ENCODE measurements around the gene EXOSC10. TPM values are rescaled to one million over a fixed set of nuclear protein-coding genes. Genes with fewer than 3 reads are reported as not detected.
"Not testable (repeated sequence)": the region's sequence is repeated elsewhere in the genome, so short reads cannot be mapped to it uniquely, and the experiment has no call there.

The EXOSC10 gene
- polyA plus RNA-seq, 2 of the 4 experiments (the other 2 are of a cell fraction), result 45.4 to 76.9 TPM

- H3K4me1 ChIP-seq, result peaks cover 6% of the 10 kb centered on the region; the same call in 1 of the 3 replicates
- no peaks in the 10 kb centered on the region for H3K9me3 ChIP-seq
- no peak overlapping the region for H3K27ac ChIP-seq
- ChIA-PET CTCF (interaction anchor here (4.2 kb wide), 1 partner anchor 27 kb away, joined by 16 read pairs; no protein-coding TSS in a partner anchor), POLR2A (no interaction called here)
- 90% methylated on average over 3 of the region's 3 CpGs for WGBS (ENCODE audit: missing lambda C conversion rate)
- no peak for TF ChIP-seq MAFK (IDR thresholded peaks at IDR 0.05; ENCODE audit: partially characterized antibody)
- TF ChIP-seq FOXS1 (CRISPR knock-in tag; IDR thresholded peaks at IDR 0.05), result no peak
- TF ChIP-seq HDAC2 (IDR thresholded peaks at IDR 0.05), result no peak
- no peak for TF ChIP-seq POLR2AphosphoS2 (conservative IDR thresholded peaks at IDR 0.05; ENCODE audit: low read length)
- TF ChIP-seq ZNF302 (CRISPR knock-in tag; IDR thresholded peaks at IDR 0.05), result no peak
- TF ChIP-seq, protein P1, sequence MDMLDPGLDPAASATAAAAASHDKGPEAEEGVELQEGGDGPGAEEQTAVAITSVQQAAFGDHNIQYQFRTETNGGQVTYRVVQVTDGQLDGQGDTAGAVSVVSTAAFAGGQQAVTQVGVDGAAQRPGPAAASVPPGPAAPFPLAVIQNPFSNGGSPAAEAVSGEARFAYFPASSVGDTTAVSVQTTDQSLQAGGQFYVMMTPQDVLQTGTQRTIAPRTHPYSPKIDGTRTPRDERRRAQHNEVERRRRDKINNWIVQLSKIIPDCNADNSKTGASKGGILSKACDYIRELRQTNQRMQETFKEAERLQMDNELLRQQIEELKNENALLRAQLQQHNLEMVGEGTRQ (IDR thresholded peaks at IDR 0.05), result no peak
- no peak for TF ChIP-seq RARB (CRISPR knock-in tag; IDR thresholded peaks at IDR 0.05)
- TF ChIP-seq KDM5A (IDR thresholded peaks at IDR 0.05), result no peak
- TF ChIP-seq, protein P2, sequence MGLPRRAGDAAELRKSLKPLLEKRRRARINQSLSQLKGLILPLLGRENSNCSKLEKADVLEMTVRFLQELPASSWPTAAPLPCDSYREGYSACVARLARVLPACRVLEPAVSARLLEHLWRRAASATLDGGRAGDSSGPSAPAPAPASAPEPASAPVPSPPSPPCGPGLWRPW (IDR thresholded peaks at IDR 0.05), result no peak
- no peak for TF ChIP-seq GATA3 (IDR thresholded peaks at IDR 0.05; ENCODE audit: borderline replicate concordance)
- no peak for TF ChIP-seq NPAS2 (CRISPR knock-in tag; IDR thresholded peaks at IDR 0.05; ENCODE audit: borderline replicate concordance)
- no peak for TF ChIP-seq CHD4 (IDR thresholded peaks at IDR 0.05; ENCODE audit: borderline replicate concordance)
- no peak for TF ChIP-seq EP300 (IDR thresholded peaks at IDR 0.05)
- ATAC-seq (no peak), DNase-seq (ENCODE audit: low read depth in 1 of 2, low spot score in 1 of 2) (no peak), FAIRE-seq (no peak)
- H3K4me2 ChIP-seq, result no peak overlapping the region
- H3K4me3 ChIP-seq, result no peak overlapping the region
Measured at GRCh38 chr1:11064942-11065341, 34.7 kb downstream of the EXOSC10 start.

DNA sequence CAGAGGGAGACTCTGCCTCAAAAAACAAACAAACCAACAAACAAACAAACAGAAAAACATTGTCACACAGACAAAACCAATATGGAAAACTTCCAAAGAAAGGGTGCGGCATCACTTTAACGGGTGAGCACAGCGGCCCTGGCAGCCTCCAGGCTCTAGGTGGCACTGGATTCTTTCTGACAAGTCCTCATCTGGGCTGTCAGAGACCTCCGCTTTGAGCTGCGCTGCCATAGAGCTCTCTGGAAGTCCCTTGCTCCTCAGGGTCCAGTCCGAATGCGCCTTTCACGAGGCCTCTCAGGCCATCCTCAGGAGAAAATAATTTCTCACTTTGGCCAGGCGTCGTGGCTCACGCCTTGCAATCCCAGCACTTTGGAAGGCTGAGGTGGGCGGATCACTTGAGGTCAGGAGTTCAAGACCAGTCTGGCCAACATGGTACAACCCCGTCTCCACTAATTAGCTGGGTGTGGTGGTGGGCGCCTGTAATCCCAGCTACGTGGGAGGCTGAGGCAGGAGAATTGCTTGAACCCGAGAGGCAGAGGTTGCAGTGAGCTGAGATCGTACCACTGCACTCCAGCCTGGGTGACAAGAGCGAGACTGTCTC, 35.6 kb downstream of the EXOSC10 start:
- H3K4me2 ChIP-seq, H3K4me1 ChIP-seq, FAIRE-seq, H3K27ac ChIP-seq, H3K9me3 ChIP-seq, H3K4me3 ChIP-seq: not testable (repeated sequence)
- ATAC-seq, result peak in 1 of 2 experiments; percentile 31; a peak in 2 of 6 replicates
- DNase-seq (ENCODE audit: low read depth in 1 of 2, low spot score in 1 of 2), result peak in 1 of 2 experiments; percentile 55
- WGBS (ENCODE audit: missing lambda C conversion rate), result 89% methylated on average over 12 of the region's 18 CpGs
- CTCF ChIA-PET, result interaction anchor here (0.7 to 4.2 kb wide), 3 partner anchors 26 to 589 kb away, joined by 3 to 16 read pairs (median 3); no protein-coding TSS in a partner anchor
- POLR2A ChIA-PET, result interaction anchor here (0.7 kb wide), 1 partner anchor 95 kb away, joined by 3 read pairs; no protein-coding TSS in a partner anchor

GRCh38 chr1:11062965-11063401, 36.7 kb downstream of the EXOSC10 start:
- FAIRE-seq, result no peak
- Histone ChIP-seq H3K27ac (no peak overlapping the region), H3K4me2 (no peak overlapping the region), H3K4me3 (no peak overlapping the region), H3K9me3 (no peaks in the 10 kb centered on the region), H3K4me1 (peaks cover 9% of the 10 kb centered on the region; the same call in 2 of the 3 replicates)
- ChIA-PET POLR2A (no interaction called here), CTCF (interaction anchor here (0.6 to 4.2 kb wide), 2 partner anchors 25 to 651 kb away, joined by 3 to 16 read pairs; no protein-coding TSS in a partner anchor)
- no peak for DNase-seq (ENCODE audit: low read depth in 1 of 2, low spot score in 1 of 2)
- ATAC-seq, result no peak
- WGBS (ENCODE audit: missing lambda C conversion rate), result 90% methylated on average over 3 of the region's 3 CpGs
- TF ChIP-seq ZSCAN20 (CRISPR knock-in tag; IDR thresholded peaks at IDR 0.05), result no peak

- FAIRE-seq (no peak), ATAC-seq (no peak), DNase-seq (ENCODE audit: low read depth in 1 of 2, low spot score in 1 of 2) (no peak)
- CTCF ChIA-PET, result interaction anchor here (0.8 to 2.8 kb wide), 3 partner anchors 19 to 24 kb away, joined by 3 to 15 read pairs (median 3); no protein-coding TSS in a partner anchor
- POLR2A ChIA-PET, result no interaction called here
- no peaks in the 10 kb centered on the region for H3K9me3 ChIP-seq
- H3K4me3 ChIP-seq, result no peak overlapping the region
- no peak overlapping the region for H3K4me2 ChIP-seq
- peaks cover 9% of the 10 kb centered on the region; the same call in 2 of the 3 replicates for H3K4me1 ChIP-seq
- H3K27ac ChIP-seq, result no peak overlapping the region
- 85% methylated on average over 5 of the region's 5 CpGs for WGBS (ENCODE audit: missing lambda C conversion rate)
- no peak for TF ChIP-seq POLR2AphosphoS2 (conservative IDR thresholded peaks at IDR 0.05; ENCODE audit: low read length)
- no peak for TF ChIP-seq SMC3 (IDR thresholded peaks at IDR 0.05)
- no peak for TF ChIP-seq RNF2 (IDR thresholded peaks at IDR 0.05; ENCODE audit: borderline replicate concordance, low read depth)
Measured at GRCh38 chr1:11061652-11062365, 37.9 kb downstream of the EXOSC10 start.

Measured in A549 (cell line).